ENCODE data around the gene PACS2. TPM values are rescaled to one million over a fixed set of nuclear protein-coding genes. Genes with fewer than 3 reads are reported as not detected.

The PACS2 gene
- total RNA-seq, 2 donors from 2014 or later = 80.4 to 125 TPM

GRCh38 chr14:105351410-105351809 lies 36.9 kb downstream of the PACS2 start:
- no peak for TF ChIP-seq CTCF (IDR thresholded peaks at IDR 0.05)
- Histone ChIP-seq H3K4me3 (no peak overlapping the region), H3K36me3 (peaks cover 12% of the 10 kb centered on the region), H3K9me3 (no peaks in the 10 kb centered on the region), H3K4me1 (ENCODE audit: control insufficient read depth in 1 of 2, low read depth in 2 of 2) (no peaks in the 10 kb centered on the region), H3K27ac (no peak overlapping the region), H3K27me3 (replicated peaks; ENCODE audit: insufficient read depth) (no peaks in the 10 kb centered on the region)
- no peak for DNase-seq (ENCODE audit: low spot score)
- ATAC-seq (ENCODE audit: insufficient number of reproducible peaks, low FRiP score, low read depth) = no peak

GRCh38 chr14:105351920-105352851 lies 37.6 kb downstream of the PACS2 start:
- Histone ChIP-seq H3K27me3 (replicated peaks; ENCODE audit: insufficient read depth) (no peaks in the 10 kb centered on the region), H3K36me3 (peaks cover 12% of the 10 kb centered on the region), H3K27ac (no peak overlapping the region), H3K4me3 (no peak overlapping the region), H3K9me3 (no peaks in the 10 kb centered on the region), H3K4me1 (ENCODE audit: control insufficient read depth in 1 of 2, low read depth in 2 of 2) (no peaks in the 10 kb centered on the region)
- TF ChIP-seq CTCF (IDR thresholded peaks at IDR 0.05) = peak; percentile 83
- DNase-seq (ENCODE audit: low spot score) (no peak), ATAC-seq (ENCODE audit: insufficient number of reproducible peaks, low FRiP score, low read depth) (peak; percentile 87)

- Histone ChIP-seq H3K4me3 (no peak overlapping the region), H3K27me3 (replicated peaks; ENCODE audit: insufficient read depth) (no peaks in the 10 kb centered on the region), H3K9me3 (no peaks in the 10 kb centered on the region), H3K36me3 (peaks cover 12% of the 10 kb centered on the region), H3K27ac (no peak overlapping the region), H3K4me1 (ENCODE audit: control insufficient read depth in 1 of 2, low read depth in 2 of 2) (no peaks in the 10 kb centered on the region)
- ATAC-seq (ENCODE audit: insufficient number of reproducible peaks, low FRiP score, low read depth) = no peak
- TF ChIP-seq CTCF (IDR thresholded peaks at IDR 0.05) = no peak
- no peak for DNase-seq (ENCODE audit: low spot score)
Observed at GRCh38 chr14:105353136-105353535, 38.6 kb downstream of the PACS2 start.

- H3K36me3 ChIP-seq = peaks cover 12% of the 10 kb centered on the region
- no peak for TF ChIP-seq CTCF (IDR thresholded peaks at IDR 0.05)
- DNase-seq (ENCODE audit: low spot score) (no peak), ATAC-seq (ENCODE audit: insufficient number of reproducible peaks, low FRiP score, low read depth) (no peak)
- H3K4me1 ChIP-seq (ENCODE audit: control insufficient read depth in 1 of 2, low read depth in 2 of 2) = no peaks in the 10 kb centered on the region
- H3K9me3 ChIP-seq = no peaks in the 10 kb centered on the region
- H3K27ac ChIP-seq = no peak overlapping the region
- no peak overlapping the region for H3K4me3 ChIP-seq
- no peaks in the 10 kb centered on the region for H3K27me3 ChIP-seq (replicated peaks; ENCODE audit: insufficient read depth)
Observed at GRCh38 chr14:105354541-105354940, 40.0 kb downstream of the PACS2 start.

GRCh38 chr14:105355049-105355575 lies 40.6 kb downstream of the PACS2 start:
- Histone ChIP-seq H3K27me3 (replicated peaks; ENCODE audit: insufficient read depth) (no peaks in the 10 kb centered on the region), H3K9me3 (no peaks in the 10 kb centered on the region), H3K27ac (no peak overlapping the region), H3K4me3 (no peak overlapping the region), H3K36me3 (peaks cover 12% of the 10 kb centered on the region), H3K4me1 (ENCODE audit: control insufficient read depth in 1 of 2, low read depth in 2 of 2) (no peaks in the 10 kb centered on the region)
- no peak for DNase-seq (ENCODE audit: low spot score)
- TF ChIP-seq CTCF (IDR thresholded peaks at IDR 0.05) = no peak
- no peak for ATAC-seq (ENCODE audit: insufficient number of reproducible peaks, low FRiP score, low read depth)

Data from thoracic aorta (tissue), 2 donors.